Measurements from ENCODE around the gene COASY.
"Not testable (repeated sequence)": the region's sequence is repeated elsewhere in the genome, so short reads cannot be mapped to it uniquely, and the experiment has no call there.

Gene COASY

DNA sequence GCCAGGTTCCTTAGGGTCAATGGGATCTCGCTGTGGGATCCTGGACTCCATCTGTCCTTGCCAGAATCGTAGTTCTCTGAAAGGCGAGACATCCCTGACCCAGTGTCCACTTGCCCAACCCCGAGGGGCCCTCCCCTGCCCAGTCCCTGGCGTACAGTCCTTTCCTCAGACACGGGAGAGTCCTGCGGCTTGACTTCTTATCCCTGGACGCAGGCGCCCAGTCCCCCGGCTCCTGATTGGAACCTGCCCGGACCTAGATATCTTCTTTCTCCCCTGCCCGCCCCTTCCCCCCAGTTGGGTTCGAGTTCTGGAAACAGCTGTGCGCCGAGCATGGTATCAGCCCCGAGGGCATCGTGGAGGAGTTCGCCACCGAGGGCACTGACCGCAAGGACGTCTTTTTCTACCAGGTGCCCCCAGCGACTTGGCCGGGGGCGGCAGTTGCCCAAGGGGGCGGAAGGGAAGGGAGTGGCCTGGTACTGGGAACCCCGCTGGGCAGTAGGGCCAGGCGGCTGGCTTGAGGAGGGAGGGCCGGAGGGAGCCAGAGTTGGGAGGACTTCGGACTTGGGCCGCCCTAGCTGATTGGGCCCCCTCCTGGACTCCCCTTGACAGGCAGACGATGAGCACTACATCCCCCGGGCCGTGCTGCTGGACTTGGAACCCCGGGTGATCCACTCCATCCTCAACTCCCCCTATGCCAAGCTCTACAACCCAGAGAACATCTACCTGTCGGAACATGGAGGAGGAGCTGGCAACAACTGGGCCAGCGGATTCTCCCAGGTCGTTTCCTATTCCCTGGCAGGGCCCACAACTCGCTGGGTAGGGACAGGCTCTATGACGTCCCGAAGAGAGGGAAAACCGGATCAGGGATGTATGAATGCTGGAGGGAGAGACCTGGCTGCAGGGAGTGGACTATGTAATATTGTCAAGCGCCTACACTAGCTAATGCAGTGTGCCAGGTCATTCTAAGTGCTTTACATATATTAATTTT lies 48.2 kb downstream of the COASY start:
- peaks cover 41% of the 10 kb centered on the region for H3K36me3 Mint-ChIP-seq
- H3K27me3 Mint-ChIP-seq, H3K9me3 Mint-ChIP-seq: not testable (repeated sequence)
- peak; percentile 48 for DNase-seq
- peaks cover 40% of the 10 kb centered on the region for H3K4me1 Mint-ChIP-seq
- H3K4me3 Mint-ChIP-seq: peak overlapping the region; percentile 99
- peak overlapping the region; percentile 97 for H3K27ac Mint-ChIP-seq
- CTCF ChIA-PET: interaction anchor here (1.1 to 3.7 kb wide), 2 partner anchors 32 to 154 kb away, joined by 3 to 26 read pairs; partner anchors contain the start of gene PSMC3IP

DNA sequence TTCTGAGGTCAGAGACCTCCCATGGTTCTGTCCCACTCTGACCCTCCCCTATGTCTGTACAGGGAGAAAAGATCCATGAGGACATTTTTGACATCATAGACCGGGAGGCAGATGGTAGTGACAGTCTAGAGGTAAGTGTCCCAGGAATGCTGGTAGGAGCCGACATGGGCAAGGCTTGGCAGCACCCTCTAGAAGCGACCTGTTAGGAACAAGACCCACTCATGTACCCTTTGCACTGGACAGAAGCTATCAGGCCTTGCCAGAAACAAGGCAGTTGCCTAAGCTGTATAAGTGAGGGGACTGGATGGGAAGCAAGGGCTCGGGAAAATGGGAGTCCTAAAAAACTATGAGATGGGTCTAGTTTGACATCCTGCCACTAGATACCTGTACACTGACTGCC lies 50.1 kb downstream of the COASY start:
- CTCF ChIA-PET: no interaction called here

DNA sequence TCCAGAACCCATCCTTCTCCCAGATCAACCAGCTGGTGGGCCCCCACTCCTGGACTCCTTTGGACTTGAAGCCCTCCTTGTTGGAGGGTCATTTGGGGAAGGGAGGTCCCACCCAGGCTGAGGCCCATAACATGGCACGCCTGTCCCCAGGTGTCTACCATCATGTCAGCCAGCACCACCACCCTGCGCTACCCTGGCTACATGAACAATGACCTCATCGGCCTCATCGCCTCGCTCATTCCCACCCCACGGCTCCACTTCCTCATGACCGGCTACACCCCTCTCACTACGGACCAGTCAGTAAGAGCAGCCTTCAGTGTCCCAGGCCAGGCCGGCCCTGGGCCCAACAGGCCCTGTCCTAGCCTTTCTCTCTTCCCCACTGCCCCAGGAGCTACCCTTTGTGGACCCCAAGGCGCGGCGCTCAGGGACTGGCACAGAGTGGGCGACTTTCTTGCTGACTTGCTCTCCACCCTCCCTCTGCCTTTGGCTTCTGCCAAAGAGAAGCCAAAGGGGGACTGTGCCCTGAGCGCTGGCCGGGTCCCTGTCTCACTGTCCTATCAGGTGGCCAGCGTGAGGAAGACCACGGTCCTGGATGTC lies 51.8 kb downstream of the COASY start:
- no peak for DNase-seq
- H3K4me1 Mint-ChIP-seq: peaks cover 16% of the 10 kb centered on the region
- H3K36me3 Mint-ChIP-seq: peaks cover 36% of the 10 kb centered on the region
- no peak overlapping the region for H3K4me3 Mint-ChIP-seq
- H3K27ac Mint-ChIP-seq: peak overlapping the region; percentile 50
- peaks cover 5% of the 10 kb centered on the region for H3K27me3 Mint-ChIP-seq
- H3K9me3 Mint-ChIP-seq: no peaks in the 10 kb centered on the region
- CTCF ChIA-PET: no interaction called here

More for the DNA sequence above, 50.1 kb downstream of the COASY start:
- Mint-ChIP-seq H3K9me3 (no peaks in the 10 kb centered on the region), H3K36me3 (peaks cover 36% of the 10 kb centered on the region), H3K27ac (peak overlapping the region; percentile 52), H3K4me3 (peak overlapping the region; percentile 15), H3K27me3 (peaks cover 5% of the 10 kb centered on the region), H3K4me1 (peaks cover 23% of the 10 kb centered on the region)
- DNase-seq: no peak

Measured in activated naive CD4-positive, alpha-beta T cell treated with anti-CD3 and anti-CD28 coated beads, Interleukin-2, amount 10 ng/mL, durations not matched to agents 7 days and 5 days (primary cell).